GM21723 (cell line): Measurements from ENCODE around the gene SLC2A4RG.

Experiments used
- ATAC-seq: cut with Tn5 transposase; IDR thresholded peaks from one replicate; pipeline ENCODE4 v1.9.1; 2021; ENCODE audit warnings: mild to moderate bottlenecking, moderate library complexity; ENCODE audit not compliant: unreplicated experiment

SLC2A4RG gene

GRCh38 chr20:63751471-63752271 is 12.1 kb downstream of the SLC2A4RG start:
- ATAC-seq, result no peak

GRCh38 chr20:63752411-63753101 is 13.0 kb downstream of the SLC2A4RG start:
- ATAC-seq, result no peak

DNA sequence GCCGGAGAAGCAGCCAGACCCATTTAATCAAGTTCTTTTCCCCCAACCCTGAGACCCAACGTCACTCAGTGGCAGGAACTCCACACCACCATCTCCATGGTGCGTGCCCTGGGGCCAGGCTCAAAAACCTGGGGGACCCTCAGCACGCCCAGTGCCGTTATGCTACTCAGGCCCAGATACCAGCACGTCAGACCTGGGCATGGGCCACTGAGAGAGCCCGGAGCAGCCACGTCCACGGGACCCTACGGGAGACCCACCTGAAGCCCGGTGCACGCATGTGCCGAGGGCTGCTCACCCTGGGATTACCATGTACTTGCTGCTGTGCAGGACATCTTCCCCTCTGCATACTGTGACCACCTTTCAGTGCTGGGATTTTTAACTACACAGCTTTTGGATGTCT is 13.8 kb downstream of the SLC2A4RG start:
- no peak for ATAC-seq

DNA sequence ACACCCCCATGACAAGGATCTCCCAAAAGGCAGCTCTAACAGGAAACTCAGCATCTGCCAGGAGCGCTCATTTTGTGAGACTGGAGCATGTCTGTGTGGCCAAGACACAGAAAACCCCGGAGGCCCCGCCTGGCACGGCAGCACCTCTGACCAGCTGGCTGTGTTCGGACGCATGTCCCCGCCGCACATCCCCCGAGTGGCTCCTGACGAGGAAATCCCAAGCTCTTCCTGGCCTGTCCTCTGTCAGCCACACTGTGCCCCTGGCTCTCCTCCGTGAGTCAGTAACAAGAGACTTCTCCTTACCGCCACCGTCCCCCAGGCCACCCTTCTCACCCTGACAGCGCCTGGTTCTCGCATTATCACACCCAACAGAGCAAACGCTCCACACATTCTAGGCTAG is 14.4 kb downstream of the SLC2A4RG start:
- ATAC-seq, result no peak

- ATAC-seq, result no peak
Observed at GRCh38 chr20:63755933-63756647, 16.5 kb downstream of the SLC2A4RG start.

DNA sequence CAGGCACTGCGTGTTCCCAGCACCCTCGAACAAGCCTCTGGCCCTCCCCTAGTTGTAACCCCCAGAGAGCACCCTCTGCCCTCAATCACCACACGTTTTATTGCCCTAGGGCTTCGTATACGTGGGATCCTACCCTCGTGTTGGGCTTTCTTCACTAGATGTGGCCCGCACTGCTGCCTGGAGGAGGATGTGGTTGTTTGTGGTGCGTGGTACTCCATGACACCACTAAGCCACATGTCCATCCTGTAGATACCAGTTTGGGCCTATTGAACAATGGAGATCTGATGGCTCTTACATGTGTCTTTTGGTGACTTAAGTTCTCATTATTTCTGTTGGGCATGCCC is 17.0 kb downstream of the SLC2A4RG start:
- no peak for ATAC-seq

DNA sequence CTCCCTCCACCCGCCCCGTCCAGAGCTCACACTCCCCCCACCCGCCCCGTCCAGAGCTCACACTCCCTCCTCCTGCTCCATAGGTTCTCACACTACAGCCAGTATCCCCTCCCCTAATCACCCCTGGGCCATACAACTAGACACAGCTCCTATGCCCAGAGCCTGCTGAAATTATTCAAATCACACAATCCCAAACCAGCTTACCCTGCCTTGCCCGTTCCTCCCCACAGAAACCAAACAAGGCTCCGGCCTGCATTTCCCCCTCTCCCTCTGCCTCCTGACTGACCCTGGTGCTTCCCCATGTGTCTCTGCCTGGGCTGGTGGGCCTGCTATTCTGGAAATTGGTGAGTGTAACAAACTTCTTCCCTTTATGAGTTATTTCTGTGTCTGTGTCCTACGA is 18.6 kb downstream of the SLC2A4RG start:
- no peak for ATAC-seq

- ATAC-seq, result no peak
Observed at GRCh38 chr20:63759377-63759901, 19.9 kb downstream of the SLC2A4RG start.

DNA sequence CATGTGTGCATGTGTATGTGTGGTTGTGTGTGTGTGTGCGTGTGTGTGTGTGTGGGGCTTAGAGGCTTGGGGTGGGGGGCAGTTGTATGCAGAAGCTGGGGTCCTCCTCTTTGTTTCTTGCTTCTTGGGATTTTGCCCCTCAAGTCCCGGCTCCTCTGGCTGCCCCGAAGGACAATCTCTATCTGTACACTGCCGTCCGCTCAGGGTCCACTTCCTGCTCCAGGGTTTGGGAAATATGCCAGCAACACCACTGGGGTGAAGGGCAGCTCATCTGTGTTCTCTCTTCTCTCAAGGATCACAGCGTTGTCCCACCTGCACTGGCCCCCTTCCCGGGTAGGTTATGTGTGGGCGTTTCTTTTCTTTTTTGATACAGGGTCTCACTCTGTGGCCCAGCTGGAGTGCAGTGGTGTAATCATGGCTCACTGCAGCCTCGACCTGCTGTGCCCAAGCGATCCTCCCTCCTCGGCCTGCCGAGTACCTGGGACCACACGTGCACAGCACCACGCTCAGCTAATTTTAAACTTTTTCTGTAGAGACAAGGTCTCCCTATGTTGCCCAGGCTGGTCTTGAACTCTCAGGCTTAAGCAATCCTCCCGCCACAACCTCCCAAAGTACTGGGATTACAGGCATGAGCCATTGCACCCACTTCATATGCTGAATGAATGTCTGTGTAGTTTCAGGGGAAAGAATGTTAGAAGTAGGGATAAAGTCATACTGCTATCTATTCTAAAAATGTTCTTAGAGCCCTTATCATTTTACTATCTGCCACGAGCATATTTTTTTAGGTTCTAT is 25.7 kb downstream of the SLC2A4RG start:
- no peak for ATAC-seq

GRCh38 chr20:63765902-63766301 is 26.3 kb downstream of the SLC2A4RG start:
- ATAC-seq, result no peak

GRCh38 chr20:63766695-63767426 is 27.3 kb downstream of the SLC2A4RG start:
- ATAC-seq, result no peak

- ATAC-seq, result no peak
Observed at GRCh38 chr20:63767456-63767855, 27.9 kb downstream of the SLC2A4RG start.

DNA sequence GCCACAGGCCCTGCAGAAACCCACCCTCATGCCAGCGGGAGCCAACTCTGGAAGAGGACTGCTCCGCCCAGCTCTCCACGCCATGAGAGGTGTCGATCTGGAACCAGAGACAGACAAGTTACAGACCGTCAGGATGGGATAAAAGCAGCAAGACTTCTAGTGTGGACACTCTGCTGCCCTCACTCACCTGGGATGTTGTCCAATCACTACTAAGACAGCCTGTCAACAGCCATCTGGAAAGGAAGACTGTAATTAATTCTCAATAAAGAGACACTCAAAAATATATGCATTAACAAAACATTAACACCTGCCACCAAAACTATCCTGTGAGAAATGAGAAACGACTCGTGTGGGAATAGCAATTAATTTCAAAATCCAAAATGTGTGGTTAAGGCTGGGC is 28.3 kb downstream of the SLC2A4RG start:
- no peak for ATAC-seq

DNA sequence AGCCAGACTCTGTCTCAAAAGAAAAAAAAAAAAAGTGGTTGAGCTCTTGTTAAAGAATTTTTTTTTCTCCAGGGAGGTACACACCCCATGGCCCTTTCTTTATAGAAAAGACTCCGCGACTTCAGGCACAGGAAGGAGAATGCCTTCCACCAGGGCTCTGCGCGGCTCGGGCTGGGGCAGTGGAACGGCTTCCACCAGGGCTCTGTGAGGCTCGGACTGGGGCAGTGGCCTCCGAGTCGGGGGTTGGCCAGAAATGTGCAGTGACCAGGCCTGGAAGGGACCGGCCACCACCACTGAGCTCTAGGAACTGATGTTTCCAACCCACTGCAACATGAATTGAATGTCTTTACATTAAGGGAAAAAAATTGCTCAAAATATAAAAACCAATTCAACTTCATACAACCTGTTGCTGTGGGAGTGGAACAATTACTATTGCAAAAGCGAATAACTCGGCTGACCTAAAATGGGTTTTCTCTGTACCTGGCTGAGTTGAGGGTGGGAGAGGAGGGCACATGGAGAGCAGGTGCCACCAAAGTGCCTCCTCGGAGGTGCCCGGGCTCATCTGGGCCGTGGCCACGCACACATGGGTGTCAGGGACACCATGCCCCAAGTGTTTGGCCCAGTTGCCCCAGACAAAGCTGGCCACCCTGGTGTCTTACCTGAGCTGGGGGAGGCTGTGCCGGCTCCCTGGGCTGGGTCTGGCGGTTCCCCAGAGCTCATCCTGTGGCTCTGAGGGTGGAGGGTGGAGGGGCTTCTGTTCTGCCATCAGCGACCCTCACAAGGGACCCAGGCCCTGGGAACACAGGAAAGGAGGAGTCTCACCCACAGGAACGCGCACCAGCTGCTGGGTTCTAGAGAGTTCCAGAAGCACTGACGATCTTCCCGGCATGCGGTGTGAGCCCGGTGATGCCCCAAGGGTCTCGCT is 29.3 kb downstream of the SLC2A4RG start:
- ATAC-seq, result no peak

- no peak for ATAC-seq
Observed at GRCh38 chr20:63769891-63770474, 30.4 kb downstream of the SLC2A4RG start.

DNA sequence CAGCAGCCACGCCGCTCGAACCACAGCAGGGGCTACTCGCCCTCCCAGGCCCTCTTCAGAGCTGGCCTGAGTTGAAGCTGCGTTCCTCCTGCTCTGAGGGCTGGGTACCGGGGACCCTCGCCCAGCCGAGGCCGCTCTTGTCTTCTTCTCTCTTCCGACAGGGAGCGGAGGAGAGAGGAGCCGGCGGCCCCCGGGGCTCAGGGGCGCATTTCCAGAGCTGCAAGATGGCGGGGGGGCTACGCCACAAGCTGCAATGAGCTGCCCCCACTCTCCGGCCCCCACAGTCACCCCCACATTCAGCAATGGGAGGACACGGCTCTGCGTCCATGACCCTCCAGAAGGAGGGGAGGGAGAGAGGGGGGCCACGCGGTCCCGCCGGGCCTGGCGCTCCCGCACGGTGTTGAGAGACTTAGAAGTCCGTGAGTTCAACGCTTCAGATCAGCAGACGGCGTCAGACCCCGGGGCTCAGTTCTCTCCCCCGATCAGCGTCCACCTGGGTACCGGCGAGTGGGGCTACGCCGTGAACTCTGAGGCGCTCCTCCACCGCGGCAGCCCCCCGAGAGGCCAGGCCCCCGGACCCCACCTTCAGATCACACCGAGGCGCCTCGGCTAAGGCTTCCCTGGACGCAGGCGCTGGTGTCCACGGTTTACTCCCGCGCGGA is 31.6 kb downstream of the SLC2A4RG start:
- ATAC-seq, result no peak

DNA sequence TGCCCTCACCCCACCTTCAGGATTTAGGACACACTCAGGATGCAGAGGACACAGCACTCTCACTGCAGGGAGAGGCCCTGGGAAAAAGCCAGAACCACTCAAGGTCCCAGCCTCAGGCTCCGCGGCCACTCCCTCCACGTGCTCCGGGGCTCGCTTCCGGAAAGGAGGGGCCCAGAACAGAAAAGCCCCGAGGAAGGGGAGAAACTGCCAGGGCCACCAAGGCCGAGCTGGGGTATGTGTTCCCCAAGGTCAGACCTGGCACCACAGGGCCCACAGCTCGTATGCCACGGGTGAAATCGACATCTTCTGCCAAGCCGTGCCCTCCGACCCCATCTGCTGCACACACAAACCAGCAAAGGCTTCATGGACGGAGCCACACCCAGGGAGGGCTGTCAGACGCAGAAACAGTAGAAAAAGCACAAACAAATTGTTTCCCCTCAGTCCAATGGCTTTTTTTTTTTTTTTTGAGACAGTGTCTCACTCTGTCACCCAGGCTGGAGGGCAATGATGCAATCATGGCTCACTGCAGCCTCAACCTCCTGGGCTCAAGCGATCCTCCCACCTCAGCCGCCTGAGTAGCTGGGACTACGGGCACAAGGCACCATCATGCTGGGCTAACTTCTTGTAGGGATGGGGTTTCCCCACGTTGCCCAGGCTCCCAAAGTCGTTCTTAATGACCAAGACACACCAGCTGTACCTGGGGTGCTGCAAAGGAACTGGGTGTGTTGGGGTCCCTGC is 33.4 kb downstream of the SLC2A4RG start:
- ATAC-seq, result no peak
